Ishikawa (cell line): ENCODE measurements around the gene PDP2.

Experiments
- CEBPB ChIP-seq: IDR thresholded peaks from 2 replicates; pipeline ENCODE4 v1.6.1; 2012
- CREB1 ChIP-seq: IDR thresholded peaks from 2 replicates; pipeline ENCODE4 v1.6.1; 2012; ENCODE audit warnings: low read depth
- EGR1 ChIP-seq: IDR thresholded peaks from 2 replicates; pipeline ENCODE4 v1.6.1; 2012
- EP300 ChIP-seq: IDR thresholded peaks from 2 replicates; pipeline ENCODE4 v1.6.1; 2012; ENCODE audit warnings: borderline replicate concordance
- FOXM1 ChIP-seq: IDR thresholded peaks from 2 replicates; pipeline ENCODE4 v1.6.1; 2012; ENCODE audit warnings: low read depth, borderline replicate concordance
- NFIC ChIP-seq: IDR thresholded peaks from 2 replicates; pipeline ENCODE4 v1.6.1; 2012
- RAD21 ChIP-seq: IDR thresholded peaks from 2 replicates; pipeline ENCODE4 v1.6.1; 2012; ENCODE audit warnings: low read depth
- TAF1 ChIP-seq: IDR thresholded peaks from 2 replicates; pipeline ENCODE4 v1.6.1; 2012; ENCODE audit warnings: low read depth, mild to moderate bottlenecking
- TCF12 ChIP-seq: IDR thresholded peaks from 2 replicates; pipeline ENCODE4 v1.6.1; 2012; ENCODE audit warnings: low read depth
- TEAD4 ChIP-seq: IDR thresholded peaks from 2 replicates; pipeline ENCODE4 v1.6.1; 2012
- YY1 ChIP-seq: IDR thresholded peaks from 2 replicates; pipeline ENCODE4 v1.6.1; 2012; ENCODE audit warnings: low read depth
- ZBTB7A ChIP-seq: IDR thresholded peaks from 2 replicates; pipeline ENCODE4 v1.6.1; 2012; ENCODE audit warnings: low read depth
- TF ChIP-seq, protein P1 (sequence below): IDR thresholded peaks from 2 replicates; pipeline ENCODE4 v1.6.1; 2012
- TF ChIP-seq, protein P2 (sequence below): IDR thresholded peaks from 2 replicates; pipeline ENCODE4 v1.6.1; 2012; ENCODE audit warnings: low read depth, mild to moderate bottlenecking
- TF ChIP-seq, protein P3 (sequence below): IDR thresholded peaks from 2 replicates; pipeline ENCODE4 v1.6.1; 2012

The PDP2 gene

DNA sequence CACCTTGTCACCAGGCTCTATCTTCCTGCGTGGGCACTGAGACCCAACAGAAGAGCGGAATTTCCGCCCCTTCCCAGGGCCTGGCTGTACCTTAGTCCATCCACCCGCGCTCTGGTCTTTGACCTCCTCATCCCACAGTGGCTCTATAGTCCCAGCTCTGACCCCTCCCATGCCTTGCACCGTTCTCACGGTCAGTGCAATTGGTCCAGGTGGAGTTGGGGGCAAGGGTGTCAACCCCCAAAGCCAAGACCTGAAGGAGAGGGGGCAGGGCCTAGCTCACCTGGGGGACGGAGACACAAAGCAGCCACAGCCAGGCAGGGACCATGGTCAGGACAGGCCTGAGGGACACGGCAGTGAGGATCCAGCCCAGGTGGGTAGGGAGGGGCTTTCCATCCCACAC lies 37.4 kb downstream of the PDP2 start:
- TF ChIP-seq, protein P1, sequence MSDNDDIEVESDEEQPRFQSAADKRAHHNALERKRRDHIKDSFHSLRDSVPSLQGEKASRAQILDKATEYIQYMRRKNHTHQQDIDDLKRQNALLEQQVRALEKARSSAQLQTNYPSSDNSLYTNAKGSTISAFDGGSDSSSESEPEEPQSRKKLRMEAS, result no peak
- TF ChIP-seq CEBPB, result no peak
- TF ChIP-seq TAF1, result no peak

DNA sequence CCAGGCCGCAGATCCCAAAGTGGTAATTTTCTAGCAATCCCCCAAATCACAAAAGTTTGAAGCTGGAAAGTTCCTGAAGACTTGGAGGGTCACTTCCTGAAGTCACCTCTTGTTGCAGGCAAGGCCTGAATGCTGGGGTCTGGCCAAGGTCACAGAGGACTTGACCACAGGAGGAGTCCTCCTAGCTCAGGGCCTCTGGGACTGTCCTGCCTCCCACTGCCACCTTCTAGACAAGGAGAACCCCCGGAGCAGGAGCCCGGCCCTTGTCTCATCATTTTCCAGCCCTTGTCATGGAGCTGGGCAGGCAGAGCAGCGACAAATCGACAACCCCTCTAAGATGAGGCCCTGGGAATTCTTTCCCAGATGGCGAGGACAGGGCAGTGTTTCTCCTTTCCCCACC lies 38.0 kb downstream of the PDP2 start:
- TF ChIP-seq TAF1, result no peak

DNA sequence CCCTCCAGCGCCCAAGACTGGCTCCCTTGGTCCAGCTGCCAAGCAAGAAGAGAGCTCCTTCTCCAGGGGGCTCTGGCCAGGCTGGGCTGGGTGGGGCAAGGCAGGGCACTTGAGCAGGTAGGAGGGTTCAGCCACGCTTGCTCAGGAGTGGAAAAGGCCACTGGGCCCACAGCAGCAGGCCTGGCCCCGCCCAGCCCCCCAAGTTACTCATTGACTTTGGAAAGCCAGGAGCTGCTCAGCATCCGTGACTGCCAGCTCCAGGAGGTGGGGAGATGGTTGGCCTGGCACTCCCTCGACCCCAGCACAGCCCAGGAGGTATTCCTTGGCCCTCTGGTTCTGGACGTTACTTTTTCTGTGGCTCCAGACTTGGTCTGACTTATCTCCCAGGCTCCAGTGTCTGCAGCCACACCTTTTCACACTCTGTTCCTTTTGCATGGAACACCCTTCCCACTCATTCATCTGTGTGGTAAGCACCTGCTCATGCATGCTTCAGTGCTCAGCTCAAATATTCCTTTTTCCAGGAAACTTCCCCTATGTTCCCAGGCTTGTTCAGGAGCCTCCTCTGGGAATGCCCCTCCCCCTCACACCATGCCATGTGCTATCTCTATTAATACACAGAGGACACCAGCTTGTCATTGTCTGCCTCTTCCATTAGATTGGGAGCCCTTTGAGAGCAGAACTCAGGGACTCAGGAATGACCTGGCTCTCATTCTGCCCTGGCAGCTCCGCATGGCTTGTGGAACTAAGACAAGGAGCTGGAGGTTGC lies 38.7 kb downstream of the PDP2 start, which contains the start of gene CDH16:
Gene CDH16 (minus strand): TSS at position 83 of the 766 bp plus-strand sequence. CDS start 820 bp downstream, outside the sequence.
- TF ChIP-seq, protein P1, result no peak
- TF ChIP-seq CREB1 (no peak), CEBPB (no peak), FOXM1 (no peak), TEAD4 (no peak), RAD21 (no peak), YY1 (no peak), ZBTB7A (no peak), EP300 (no peak), TCF12 (no peak), EGR1 (no peak), TAF1 (no peak), NFIC (no peak)
- TF ChIP-seq, protein P2, sequence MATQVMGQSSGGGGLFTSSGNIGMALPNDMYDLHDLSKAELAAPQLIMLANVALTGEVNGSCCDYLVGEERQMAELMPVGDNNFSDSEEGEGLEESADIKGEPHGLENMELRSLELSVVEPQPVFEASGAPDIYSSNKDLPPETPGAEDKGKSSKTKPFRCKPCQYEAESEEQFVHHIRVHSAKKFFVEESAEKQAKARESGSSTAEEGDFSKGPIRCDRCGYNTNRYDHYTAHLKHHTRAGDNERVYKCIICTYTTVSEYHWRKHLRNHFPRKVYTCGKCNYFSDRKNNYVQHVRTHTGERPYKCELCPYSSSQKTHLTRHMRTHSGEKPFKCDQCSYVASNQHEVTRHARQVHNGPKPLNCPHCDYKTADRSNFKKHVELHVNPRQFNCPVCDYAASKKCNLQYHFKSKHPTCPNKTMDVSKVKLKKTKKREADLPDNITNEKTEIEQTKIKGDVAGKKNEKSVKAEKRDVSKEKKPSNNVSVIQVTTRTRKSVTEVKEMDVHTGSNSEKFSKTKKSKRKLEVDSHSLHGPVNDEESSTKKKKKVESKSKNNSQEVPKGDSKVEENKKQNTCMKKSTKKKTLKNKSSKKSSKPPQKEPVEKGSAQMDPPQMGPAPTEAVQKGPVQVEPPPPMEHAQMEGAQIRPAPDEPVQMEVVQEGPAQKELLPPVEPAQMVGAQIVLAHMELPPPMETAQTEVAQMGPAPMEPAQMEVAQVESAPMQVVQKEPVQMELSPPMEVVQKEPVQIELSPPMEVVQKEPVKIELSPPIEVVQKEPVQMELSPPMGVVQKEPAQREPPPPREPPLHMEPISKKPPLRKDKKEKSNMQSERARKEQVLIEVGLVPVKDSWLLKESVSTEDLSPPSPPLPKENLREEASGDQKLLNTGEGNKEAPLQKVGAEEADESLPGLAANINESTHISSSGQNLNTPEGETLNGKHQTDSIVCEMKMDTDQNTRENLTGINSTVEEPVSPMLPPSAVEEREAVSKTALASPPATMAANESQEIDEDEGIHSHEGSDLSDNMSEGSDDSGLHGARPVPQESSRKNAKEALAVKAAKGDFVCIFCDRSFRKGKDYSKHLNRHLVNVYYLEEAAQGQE, result no peak
- TF ChIP-seq, protein P3, sequence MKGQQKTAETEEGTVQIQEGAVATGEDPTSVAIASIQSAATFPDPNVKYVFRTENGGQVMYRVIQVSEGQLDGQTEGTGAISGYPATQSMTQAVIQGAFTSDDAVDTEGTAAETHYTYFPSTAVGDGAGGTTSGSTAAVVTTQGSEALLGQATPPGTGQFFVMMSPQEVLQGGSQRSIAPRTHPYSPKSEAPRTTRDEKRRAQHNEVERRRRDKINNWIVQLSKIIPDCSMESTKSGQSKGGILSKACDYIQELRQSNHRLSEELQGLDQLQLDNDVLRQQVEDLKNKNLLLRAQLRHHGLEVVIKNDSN, result no peak

DNA sequence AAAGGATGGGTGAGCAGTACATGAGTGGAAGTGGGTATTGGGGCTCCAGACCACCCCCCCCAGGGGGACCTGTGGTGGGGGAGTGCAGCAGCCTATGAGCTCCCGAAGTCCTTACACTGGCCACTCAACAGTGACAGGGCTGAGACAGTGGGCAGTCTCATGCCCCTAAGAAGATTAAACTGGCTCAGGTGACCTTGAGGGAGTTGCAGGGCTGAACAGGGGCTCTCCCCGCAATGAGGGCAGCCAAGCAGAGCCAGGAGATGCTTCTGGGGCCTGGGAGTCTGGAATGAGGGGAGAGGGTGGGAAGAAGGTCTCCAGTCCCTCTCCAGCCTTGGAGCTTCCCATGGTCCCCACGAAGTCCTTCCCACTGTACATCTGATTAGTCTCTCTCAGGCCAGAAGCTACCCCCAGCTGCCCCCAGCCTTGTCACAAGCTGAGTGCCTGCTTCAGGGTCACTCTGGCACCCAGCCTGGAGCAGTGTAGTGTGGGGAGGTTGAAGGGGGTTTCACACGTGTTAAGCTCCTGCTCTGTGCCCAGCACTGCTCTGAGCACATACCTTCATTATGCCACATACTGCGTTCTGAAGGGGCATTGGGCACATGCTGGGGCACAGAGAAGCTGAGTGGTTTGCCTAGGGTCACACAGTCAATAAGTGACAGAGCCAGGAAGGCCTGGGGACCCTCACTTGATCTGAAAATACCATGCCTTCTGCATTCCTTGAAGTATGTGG lies 39.4 kb downstream of the PDP2 start:
- TF ChIP-seq TEAD4 (no peak), ZBTB7A (no peak), CEBPB (no peak)
- TF ChIP-seq, protein P1, result no peak

DNA sequence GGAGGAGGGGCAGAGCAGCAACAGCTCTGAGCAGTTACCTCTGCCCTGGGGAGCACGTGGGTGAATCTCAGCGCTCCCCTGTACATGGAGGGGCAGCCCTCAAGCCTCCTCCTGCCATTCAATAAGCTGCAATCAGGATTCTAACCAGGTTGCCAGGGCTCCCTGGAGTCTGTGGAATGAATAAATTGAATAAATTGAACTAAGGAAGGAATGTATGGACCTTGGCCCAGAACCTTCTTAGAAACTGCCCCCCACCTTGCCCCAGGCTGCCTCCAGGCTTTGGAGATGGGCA lies 39.9 kb downstream of the PDP2 start:
- TF ChIP-seq FOXM1, result no peak
- TF ChIP-seq, protein P3, result no peak
- no peak for TF ChIP-seq NFIC
- no peak for TF ChIP-seq TCF12
- no peak for TF ChIP-seq YY1
- no peak for TF ChIP-seq EGR1
- TF ChIP-seq, protein P1, result no peak
- TF ChIP-seq, protein P2, result no peak
- no peak for TF ChIP-seq RAD21
- TF ChIP-seq CREB1, result no peak
- no peak for TF ChIP-seq EP300
- no peak for TF ChIP-seq TEAD4
- no peak for TF ChIP-seq TAF1
- TF ChIP-seq ZBTB7A, result no peak
- TF ChIP-seq CEBPB, result no peak
